GM12878 (cell line): Measurements from ENCODE around the gene GRIK3.

Source experiments
- CBFB ChIP-seq: IDR thresholded peaks from 2 replicates; pipeline ENCODE4 v1.6.1; 2016; ENCODE audit warnings: antibody characterized with exemption, low read depth
- GABPA ChIP-seq: IDR thresholded peaks from 2 replicates; pipeline ENCODE4 v1.6.1; 2014; ENCODE audit warnings: antibody characterized with exemption, low read depth, mild to moderate bottlenecking, inconsistent platforms
- LARP7 ChIP-seq: fragments of 450-650 bp; IDR thresholded peaks from 2 replicates; pipeline ENCODE4 v1.6.1; 2017; ENCODE audit warnings: mild to moderate bottlenecking
- NFYA ChIP-seq: IDR thresholded peaks from 2 replicates; pipeline ENCODE4 v1.6.1; 2011; ENCODE audit warnings: low read depth, mild to moderate bottlenecking, low read length, improper control_type of control experiment, borderline replicate concordance
- SMC3 ChIP-seq: IDR thresholded peaks from 2 replicates; pipeline ENCODE4 v1.6.1; 2011; ENCODE audit warnings: low read length, improper control_type of control experiment, borderline replicate concordance

DNA sequence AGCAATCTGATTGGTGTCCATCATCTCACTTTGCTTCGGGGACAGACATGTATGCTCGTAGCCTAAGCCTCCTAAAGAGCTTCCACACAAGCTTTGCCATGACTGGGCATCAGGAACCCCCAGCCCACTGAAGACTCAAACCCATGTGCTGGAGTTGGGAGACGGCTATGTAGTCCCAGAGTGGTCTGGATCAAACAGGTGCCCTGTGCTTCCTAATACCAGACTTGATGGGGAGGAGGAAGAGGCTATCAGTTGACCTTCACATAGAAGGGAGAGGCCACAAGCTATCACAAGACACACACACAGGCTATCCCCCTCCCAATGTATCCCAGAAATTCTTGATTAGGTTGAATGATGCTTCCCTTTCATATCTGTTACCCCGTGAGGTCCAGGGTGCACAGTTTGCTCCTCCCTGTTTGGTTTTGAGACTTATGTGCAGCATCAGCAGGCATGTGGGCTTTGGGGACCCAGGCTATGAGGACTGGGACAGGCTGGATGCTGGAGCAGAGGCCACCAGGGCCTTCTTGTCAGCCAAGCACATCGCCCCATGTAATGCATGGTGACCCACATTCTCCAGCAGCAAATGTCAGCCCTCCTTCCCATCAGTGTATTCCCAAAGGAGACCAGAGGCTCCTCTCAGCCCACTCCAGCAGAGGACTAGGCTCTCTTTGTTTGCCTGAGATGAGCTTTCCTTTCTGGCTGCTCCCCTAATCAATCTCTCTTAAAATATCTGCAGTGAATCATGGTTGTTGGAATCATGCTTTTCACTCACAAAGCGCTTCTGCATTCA, 159.8 kb downstream of the GRIK3 start:
- TF ChIP-seq NFYA, result no peak
- no peak for TF ChIP-seq LARP7
- TF ChIP-seq CBFB, result no peak
- TF ChIP-seq GABPA, result no peak
- no peak for TF ChIP-seq SMC3
